Testis (tissue), 2 donors: Measurements from ENCODE around the gene SHB.

Experiments
- CTCF ChIP-seq, 3 experiments: fragments of 450-650 bp in 2 of 3; fragments of 200-600 bp in 1 of 3; sonication (generic) in 1 of 3; IDR thresholded peaks; one replicate each; pipeline ENCODE4 v1.5.1; 2016 to 2019; ENCODE audit warnings: antibody characterized with exemption in 3 of 3, mild to moderate bottlenecking in 2 of 3, moderate library complexity in 1 of 3
- POLR2A ChIP-seq: fragments of 450-650 bp; IDR thresholded peaks from one replicate; pipeline ENCODE4 v1.6.1; 2017; ENCODE audit warnings: antibody characterized with exemption, mild to moderate bottlenecking, moderate library complexity

GRCh38 chr9:37971691-37972090 lies 97.3 kb downstream of the SHB start:
- TF ChIP-seq CTCF (IDR thresholded peaks at IDR 0.05): no peak
- TF ChIP-seq POLR2A: no peak
